HepG2 (cell line): ENCODE data around the gene GNAS. TPM values are rescaled to one million over a fixed set of nuclear protein-coding genes. Genes with fewer than 3 reads are reported as not detected.

Source experiments
- ARHGAP35 ChIP-seq: sonication (generic); formaldehyde crosslinking; IDR thresholded peaks from 2 replicates; pipeline ENCODE4 v1.9.0; 2022; ENCODE audit warnings: mild to moderate bottlenecking, inconsistent platforms, moderate library complexity, missing genetic modification reagents, borderline replicate concordance
- ARNTL ChIP-seq: sonication (generic); formaldehyde crosslinking; IDR thresholded peaks from 2 replicates; pipeline ENCODE4 v1.4.0; 2020; ENCODE audit warnings: mild to moderate bottlenecking, missing genetic modification reagents
- ATF7-NPFF ChIP-seq: sonication (generic); formaldehyde crosslinking; IDR thresholded peaks from 2 replicates; pipeline ENCODE4 v1.8.1; 2023; ENCODE audit warnings: mild to moderate bottlenecking, low read depth, missing genetic modification reagents, moderate library complexity
- CEBPB ChIP-seq: IDR thresholded peaks from 2 replicates; pipeline ENCODE4 v1.6.1; 2011; ENCODE audit warnings: low read depth, low read length, improper control_type of control experiment, borderline replicate concordance
- HNRNPH1 ChIP-seq: fragments of 200-400 bp; formaldehyde crosslinking; optimal IDR thresholded peaks from 2 replicates; pipeline ENCODE3; 2017; ENCODE audit warnings: mild to moderate bottlenecking, low read depth, low read length
- JUNB ChIP-seq: sonication (generic); formaldehyde crosslinking; IDR thresholded peaks from 2 replicates; pipeline ENCODE4 v1.8.0; 2022; ENCODE audit warnings: missing genetic modification reagents, mild to moderate bottlenecking, borderline replicate concordance
- LCORL ChIP-seq, 2 experiments: fragments of 450-650 bp in 1 of 2; sonication (generic) in 1 of 2; formaldehyde crosslinking in 1 of 2; IDR thresholded peaks; 2 replicates each; pipeline versions ENCODE4 v1.5.0 to v1.6.1; 2017 to 2020; ENCODE audit warnings: antibody characterized with exemption in 1 of 2, missing genetic modification reagents in 1 of 2
- PATZ1 ChIP-seq: sonication (generic); formaldehyde crosslinking; IDR thresholded peaks from 2 replicates; pipeline ENCODE4 v1.4.0; 2020; ENCODE audit warnings: missing genetic modification reagents
- PAXIP1 ChIP-seq: sonication (generic); formaldehyde crosslinking; conservative IDR thresholded peaks from 2 replicates; pipeline ENCODE4 v1.4.0; 2020; ENCODE audit warnings: mild to moderate bottlenecking, missing genetic modification reagents, moderate library complexity
- PCBP2 ChIP-seq: fragments of 200-400 bp; formaldehyde crosslinking; optimal IDR thresholded peaks from 2 replicates; pipeline ENCODE3; 2018; ENCODE audit warnings: low read length, low read depth; ENCODE audit not compliant: poor library complexity, severe bottlenecking
- PRPF4 ChIP-seq: fragments of 200-400 bp; formaldehyde crosslinking; IDR thresholded peaks from 2 replicates; pipeline ENCODE4 v1.6.1; 2016; ENCODE audit warnings: low read length, low read depth; ENCODE audit not compliant: poor library complexity, severe bottlenecking
- SAP130 ChIP-seq: IDR thresholded peaks from 2 replicates; pipeline ENCODE4 v1.6.1; 2016; ENCODE audit warnings: low read depth
- ZNF234 ChIP-seq: sonication (generic); formaldehyde crosslinking; conservative IDR thresholded peaks from 2 replicates; pipeline ENCODE4 v1.5.1; 2020; ENCODE audit warnings: mild to moderate bottlenecking, missing genetic modification reagents
- ZNF362 ChIP-seq: sonication (generic); formaldehyde crosslinking; IDR thresholded peaks from 2 replicates; pipeline ENCODE4 v1.4.0; 2020; ENCODE audit warnings: missing genetic modification reagents, mild to moderate bottlenecking, borderline replicate concordance
- ZNF562 ChIP-seq: sonication (generic); formaldehyde crosslinking; IDR thresholded peaks from 2 replicates; pipeline ENCODE4 v1.8.0; 2022; ENCODE audit warnings: missing genetic modification reagents, borderline replicate concordance
- ZNF784 ChIP-seq: sonication (generic); formaldehyde crosslinking; IDR thresholded peaks from 2 replicates; pipeline ENCODE4 v1.5.1; 2020; ENCODE audit warnings: missing genetic modification reagents, mild to moderate bottlenecking, borderline replicate concordance
- polyA plus RNA-seq, 8 experiments: library from polyadenylated mRNA; depleted of rRNA in 3 of 8; stranded (reverse) in 7 of 8; unstranded in 1 of 8; fragments of >200 nt; fragmentation: Illumina TruSeq in 4 of 8; extraction: Trizol in 4 of 8; gene quantifications; 2 replicates each; pipeline versions ENCODE4 v1.2.1 to v1.2.3, GENCODE V29; 2011 to 2016; ENCODE audit warnings: low read depth in 4 of 8, missing spikeins in 1 of 8, mixed read lengths in 1 of 8; ENCODE audit not compliant: insufficient read depth in 1 of 8
- total RNA-seq, 5 experiments: library from RNA; depleted of rRNA; stranded (reverse); fragments of >200 nt; fragmentation: Illumina TruSeq; extraction: Trizol; gene quantifications; 2 replicates each; pipeline ENCODE4 v1.2.3, GENCODE V29; 2016; ENCODE audit warnings: low read depth in 1 of 5

Gene GNAS
- total and polyA plus RNA-seq, 2 of the 13 experiments (the other 11 are each of a cell fraction or from before 2014, with no cell fraction given) = 407 to 1,008 TPM

GRCh38 chr20:58892141-58892931 is 39.8 kb downstream of the GNAS start (continued):
- peak; percentile 96 for TF ChIP-seq PATZ1 (CRISPR knock-in tag)
- TF ChIP-seq ZNF234 = no peak
- peak; percentile 64 for TF ChIP-seq SAP130 (CRISPR knock-in tag)
- TF ChIP-seq CEBPB = no peak
- TF ChIP-seq ZNF362 (CRISPR knock-in tag) = 0 out of 2 replicates have a peak, but pooled peaks have one; percentile 11
- TF ChIP-seq JUNB (CRISPR knock-in tag) = 0 out of 2 replicates have a peak, but pooled peaks have one; percentile 22
- TF ChIP-seq ATF7-NPFF (CRISPR knock-in tag) = 0 out of 2 replicates have a peak, but pooled peaks have one; percentile 36
- peak; percentile 69 for TF ChIP-seq PRPF4
- peak; percentile 21 for TF ChIP-seq PCBP2
- no peak for TF ChIP-seq ARHGAP35 (CRISPR knock-in tag)
- no peak for TF ChIP-seq ZNF784 (CRISPR knock-in tag)
- no peak for TF ChIP-seq LCORL (IDR thresholded peaks at IDR 0.05)
- peak; percentile 50 for TF ChIP-seq LCORL (CRISPR knock-in tag; IDR thresholded peaks at IDR 0.05)
- no peak for TF ChIP-seq ZNF562
- TF ChIP-seq PAXIP1 = 0 out of 2 replicates have a peak, but pooled peaks have one; percentile 16
- no peak for TF ChIP-seq ARNTL (CRISPR knock-in tag)
- peak; percentile 54 for TF ChIP-seq HNRNPH1
